ENCODE measurements around the gene EN1.

DNA sequence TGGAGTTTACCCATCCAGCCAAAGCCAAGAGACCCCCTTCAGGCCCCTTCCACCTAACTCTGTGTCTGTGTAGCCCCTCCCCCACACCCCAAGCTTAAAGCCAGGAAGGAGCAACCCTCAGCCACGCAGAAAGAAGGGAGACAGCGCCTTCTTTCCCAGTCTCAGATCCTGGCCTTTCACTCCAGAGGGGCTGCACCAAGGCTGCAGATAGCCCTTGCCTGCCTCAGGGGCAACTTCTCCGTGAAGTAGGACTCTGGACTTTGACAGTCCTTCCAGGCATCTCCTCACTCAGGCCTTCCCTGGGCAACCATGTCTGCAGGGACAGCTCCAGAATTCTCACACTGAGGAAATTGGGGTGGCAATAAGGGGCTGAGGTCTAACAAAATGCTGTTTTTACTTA is 26.9 kb upstream of the EN1 start:
- TF ChIP-seq POLR2A (IDR thresholded peaks at IDR 0.05; ENCODE audit: low read length) = no peak
- TF ChIP-seq CTCF (IDR thresholded peaks at IDR 0.05) = no peak
- TF ChIP-seq FOSL2 (IDR thresholded peaks at IDR 0.05) = no peak
- TF ChIP-seq FOSL2 (CRISPR knock-in tag; IDR thresholded peaks at IDR 0.05) = no peak
- TF ChIP-seq, protein P1, sequence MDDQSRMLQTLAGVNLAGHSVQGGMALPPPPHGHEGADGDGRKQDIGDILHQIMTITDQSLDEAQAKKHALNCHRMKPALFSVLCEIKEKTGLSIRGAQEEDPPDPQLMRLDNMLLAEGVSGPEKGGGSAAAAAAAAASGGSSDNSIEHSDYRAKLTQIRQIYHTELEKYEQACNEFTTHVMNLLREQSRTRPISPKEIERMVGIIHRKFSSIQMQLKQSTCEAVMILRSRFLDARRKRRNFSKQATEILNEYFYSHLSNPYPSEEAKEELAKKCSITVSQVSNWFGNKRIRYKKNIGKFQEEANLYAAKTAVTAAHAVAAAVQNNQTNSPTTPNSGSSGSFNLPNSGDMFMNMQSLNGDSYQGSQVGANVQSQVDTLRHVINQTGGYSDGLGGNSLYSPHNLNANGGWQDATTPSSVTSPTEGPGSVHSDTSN (IDR thresholded peaks at IDR 0.05) = no peak
- no peak for TF ChIP-seq ZFP36 (IDR thresholded peaks at IDR 0.05; ENCODE audit: borderline replicate concordance, partially characterized antibody)
- no peak for TF ChIP-seq TP53 (CRISPR knock-in tag; IDR thresholded peaks at IDR 0.05)
- TF ChIP-seq, protein P2, sequence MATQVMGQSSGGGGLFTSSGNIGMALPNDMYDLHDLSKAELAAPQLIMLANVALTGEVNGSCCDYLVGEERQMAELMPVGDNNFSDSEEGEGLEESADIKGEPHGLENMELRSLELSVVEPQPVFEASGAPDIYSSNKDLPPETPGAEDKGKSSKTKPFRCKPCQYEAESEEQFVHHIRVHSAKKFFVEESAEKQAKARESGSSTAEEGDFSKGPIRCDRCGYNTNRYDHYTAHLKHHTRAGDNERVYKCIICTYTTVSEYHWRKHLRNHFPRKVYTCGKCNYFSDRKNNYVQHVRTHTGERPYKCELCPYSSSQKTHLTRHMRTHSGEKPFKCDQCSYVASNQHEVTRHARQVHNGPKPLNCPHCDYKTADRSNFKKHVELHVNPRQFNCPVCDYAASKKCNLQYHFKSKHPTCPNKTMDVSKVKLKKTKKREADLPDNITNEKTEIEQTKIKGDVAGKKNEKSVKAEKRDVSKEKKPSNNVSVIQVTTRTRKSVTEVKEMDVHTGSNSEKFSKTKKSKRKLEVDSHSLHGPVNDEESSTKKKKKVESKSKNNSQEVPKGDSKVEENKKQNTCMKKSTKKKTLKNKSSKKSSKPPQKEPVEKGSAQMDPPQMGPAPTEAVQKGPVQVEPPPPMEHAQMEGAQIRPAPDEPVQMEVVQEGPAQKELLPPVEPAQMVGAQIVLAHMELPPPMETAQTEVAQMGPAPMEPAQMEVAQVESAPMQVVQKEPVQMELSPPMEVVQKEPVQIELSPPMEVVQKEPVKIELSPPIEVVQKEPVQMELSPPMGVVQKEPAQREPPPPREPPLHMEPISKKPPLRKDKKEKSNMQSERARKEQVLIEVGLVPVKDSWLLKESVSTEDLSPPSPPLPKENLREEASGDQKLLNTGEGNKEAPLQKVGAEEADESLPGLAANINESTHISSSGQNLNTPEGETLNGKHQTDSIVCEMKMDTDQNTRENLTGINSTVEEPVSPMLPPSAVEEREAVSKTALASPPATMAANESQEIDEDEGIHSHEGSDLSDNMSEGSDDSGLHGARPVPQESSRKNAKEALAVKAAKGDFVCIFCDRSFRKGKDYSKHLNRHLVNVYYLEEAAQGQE (IDR thresholded peaks at IDR 0.05) = no peak
- no peak for TF ChIP-seq ZC3H11A (IDR thresholded peaks at IDR 0.05)
- TF ChIP-seq RFX5 (IDR thresholded peaks at IDR 0.05) = no peak

Data from A549 (cell line).